Neuronal stem cell (in vitro differentiated cells): Measurements from ENCODE around the gene TMEM108.

Experiments
- DNase-seq: peaks from one replicate; pipeline ENCODE4 v3.0.0-alpha.2; 2013; ENCODE audit warnings: low spot score
- H2AFZ ChIP-seq: one replicate; pipeline ENCODE4 v1.6.1; 2013; ENCODE audit warnings: mild to moderate bottlenecking, low read length, inconsistent platforms
- H2AK5ac ChIP-seq: 2 replicates; pipeline ENCODE4 v1.6.1; 2013; ENCODE audit warnings: low read depth, mild to moderate bottlenecking, inconsistent platforms, low read length, moderate library complexity, mixed read lengths
- H2BK120ac ChIP-seq: 2 replicates; pipeline ENCODE4 v1.6.1; 2013; ENCODE audit warnings: low read depth, mild to moderate bottlenecking, inconsistent platforms, low read length, moderate library complexity, mixed read lengths
- H2BK12ac ChIP-seq: one replicate; pipeline ENCODE4 v1.6.1; 2013; ENCODE audit warnings: low read length, inconsistent platforms
- H2BK15ac ChIP-seq: 2 replicates; pipeline ENCODE4 v1.6.1; 2013; ENCODE audit warnings: mild to moderate bottlenecking, low read length, inconsistent platforms, mixed read lengths
- H2BK5ac ChIP-seq: one replicate; pipeline ENCODE4 v1.6.1; 2013; ENCODE audit warnings: inconsistent platforms, mild to moderate bottlenecking, low read length, moderate library complexity
- H3K14ac ChIP-seq: one replicate; pipeline ENCODE4 v1.6.1; 2013; ENCODE audit warnings: low read length, inconsistent platforms
- H3K18ac ChIP-seq: 2 replicates; pipeline ENCODE4 v1.6.1; 2013; ENCODE audit warnings: low read length, inconsistent platforms
- H3K23ac ChIP-seq: 2 replicates; pipeline ENCODE4 v1.6.1; 2013; ENCODE audit warnings: low read depth, mild to moderate bottlenecking, mixed read lengths, low read length, inconsistent platforms; ENCODE audit not compliant: poor library complexity
- H3K27ac ChIP-seq: replicated peaks from 3 replicates; pipeline ENCODE4 v1.5.1; 2013; ENCODE audit warnings: low read length, inconsistent platforms
- H3K27me3 ChIP-seq, 3 experiments: 2 replicates each; pipeline ENCODE4 v1.6.1; 2013; ENCODE audit warnings: low read length in 3 of 3, mild to moderate bottlenecking in 2 of 3, inconsistent platforms in 1 of 3, low read depth in 1 of 3, mixed read lengths in 1 of 3, moderate library complexity in 1 of 3; ENCODE audit not compliant: control insufficient read depth in 3 of 3, insufficient read depth in 3 of 3
- H3K36me3 ChIP-seq, 2 donors: replicated peaks in 1 of 2; 2 replicates each; pipeline ENCODE4 v1.6.1; 2013; ENCODE audit warnings: low read length in 2 of 2; ENCODE audit not compliant: control insufficient read depth in 2 of 2, insufficient read depth in 2 of 2
- H3K4ac ChIP-seq: 2 replicates; pipeline ENCODE4 v1.6.1; 2013; ENCODE audit warnings: inconsistent platforms, mild to moderate bottlenecking, low read length, moderate library complexity
- H3K4me1 ChIP-seq, 2 donors: 1 replicate in 1 of 2; 2 replicates in 1 of 2; pipeline ENCODE4 v1.6.1; 2013; ENCODE audit warnings: low read length in 2 of 2, low read depth in 1 of 2; ENCODE audit not compliant: control insufficient read depth in 2 of 2, insufficient read depth in 1 of 2
- H3K4me2 ChIP-seq: one replicate; pipeline ENCODE4 v1.6.1; 2013; ENCODE audit warnings: mild to moderate bottlenecking, low read length, inconsistent platforms; ENCODE audit not compliant: insufficient read depth, poor library complexity, severe bottlenecking
- H3K4me3 ChIP-seq, 2 donors: 2 replicates each; pipeline ENCODE4 v1.5.1; 2013; ENCODE audit warnings: low read length in 2 of 2, mild to moderate bottlenecking in 2 of 2, inconsistent platforms in 1 of 2, moderate library complexity in 1 of 2
- H3K79me1 ChIP-seq: one replicate; pipeline ENCODE4 v1.6.1; 2013; ENCODE audit warnings: low read depth, mild to moderate bottlenecking, inconsistent platforms, low read length, moderate library complexity
- H3K9ac ChIP-seq: one replicate; pipeline ENCODE4 v1.6.1; 2013; ENCODE audit warnings: mild to moderate bottlenecking, low read depth, low read length, inconsistent platforms; ENCODE audit not compliant: poor library complexity
- H3K9me3 ChIP-seq, 2 donors: replicated peaks in 1 of 2; 2 replicates each; pipeline versions ENCODE3 to v1.6.1; 2013; ENCODE audit warnings: low read length in 2 of 2, mild to moderate bottlenecking in 2 of 2, inconsistent platforms in 1 of 2, low read depth in 1 of 2, mixed read lengths in 1 of 2, moderate library complexity in 1 of 2; ENCODE audit not compliant: control insufficient read depth in 2 of 2, insufficient read depth in 1 of 2
- H4K8ac ChIP-seq: one replicate; pipeline ENCODE4 v1.6.1; 2013; ENCODE audit warnings: low read depth, mild to moderate bottlenecking, inconsistent platforms, low read length, moderate library complexity
- H4K91ac ChIP-seq: one replicate; pipeline ENCODE4 v1.6.1; 2013; ENCODE audit warnings: low read length, low read depth, mild to moderate bottlenecking, inconsistent platforms; ENCODE audit not compliant: poor library complexity
- WGBS, 2 donors: extraction: QIAGEN DNeasy Blood & Tissue Kit; methylation state at CpG; one replicate each; pipeline ENCODE4 v1.1.7; 2013; ENCODE audit warnings: missing lambda C conversion rate in 2 of 2, mixed read lengths in 1 of 2; ENCODE audit not compliant: insufficient read length in 2 of 2, insufficient replicate concordance in 1 of 2; ENCODE audit errors: extremely low coverage in 2 of 2; 5-methylcytosine and 5-hydroxymethylcytosine counted together

TMEM108 gene

GRCh38 chr3:133192967-133193366 lies 154.8 kb downstream of the TMEM108 start:
- H3K18ac ChIP-seq = no peak overlapping the region
- H2BK12ac ChIP-seq = no peak overlapping the region
- no peaks in the 10 kb centered on the region for H3K79me1 ChIP-seq
- H3K4me3 ChIP-seq = no peak overlapping the region
- DNase-seq = no peak
- H2BK5ac ChIP-seq = no peak overlapping the region
- H3K23ac ChIP-seq = no peak overlapping the region
- H3K4ac ChIP-seq = no peak overlapping the region
- H3K36me3 ChIP-seq = no peaks in the 10 kb centered on the region
- no peak overlapping the region for H3K14ac ChIP-seq
- peaks cover 0 to 14% of the 10 kb centered on the region in 2 donors for H3K4me1 ChIP-seq
- no peaks in the 10 kb centered on the region for H3K9me3 ChIP-seq
- H2BK15ac ChIP-seq = no peak overlapping the region
- H4K8ac ChIP-seq = no peak overlapping the region
- H3K9ac ChIP-seq = no peak overlapping the region
- no peak overlapping the region for H4K91ac ChIP-seq
- no peak overlapping the region for H2BK120ac ChIP-seq
- no peak overlapping the region for H2AK5ac ChIP-seq
- no peak overlapping the region for H3K27ac ChIP-seq
- H2AFZ ChIP-seq = no peak overlapping the region
- H3K4me2 ChIP-seq = no peak overlapping the region
- no peaks in the 10 kb centered on the region for H3K27me3 ChIP-seq

DNA sequence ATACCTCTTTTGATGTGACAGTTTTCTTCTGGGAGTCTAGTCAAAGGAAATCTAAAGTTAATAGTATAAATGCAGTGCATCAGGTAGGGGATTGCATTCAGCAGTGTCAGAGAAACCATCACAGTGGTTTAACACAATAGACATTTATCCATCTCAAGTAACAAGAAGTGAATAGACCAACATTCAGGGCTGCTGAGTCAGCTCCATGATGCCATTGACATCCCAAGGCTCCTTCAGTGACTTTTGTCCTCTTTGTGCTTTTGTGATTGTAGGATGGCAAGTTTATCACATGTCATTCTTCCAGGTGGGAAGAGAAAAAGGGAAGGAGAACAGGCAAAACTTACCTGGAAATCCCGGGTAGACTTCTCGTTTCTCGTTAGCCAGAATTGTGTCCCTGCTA lies 158.3 kb downstream of the TMEM108 start:
- H3K27me3 ChIP-seq = no peaks in the 10 kb centered on the region
- no peak overlapping the region for H3K4ac ChIP-seq
- peaks cover 0 to 4% of the 10 kb centered on the region in 2 donors for H3K9me3 ChIP-seq
- H2BK15ac ChIP-seq = no peak overlapping the region
- no peak overlapping the region for H3K18ac ChIP-seq
- no peak overlapping the region for H2BK5ac ChIP-seq
- no peaks in the 10 kb centered on the region for H3K79me1 ChIP-seq
- no CpG with 5 or more reads among the region's 3 CpGs for WGBS, 2 donors
- no peak overlapping the region for H4K91ac ChIP-seq
- H3K14ac ChIP-seq = no peak overlapping the region
- H3K4me2 ChIP-seq = no peak overlapping the region
- no peaks in the 10 kb centered on the region for H3K36me3 ChIP-seq
- no peak overlapping the region for H2AK5ac ChIP-seq
- H2AFZ ChIP-seq = no peak overlapping the region
- H3K27ac ChIP-seq = no peak overlapping the region
- no peak overlapping the region for H3K23ac ChIP-seq
- no peak overlapping the region for H3K9ac ChIP-seq
- H3K4me1 ChIP-seq = peaks cover 0 to 14% of the 10 kb centered on the region in 2 donors
- H2BK120ac ChIP-seq = no peak overlapping the region
- H2BK12ac ChIP-seq = no peak overlapping the region
- H4K8ac ChIP-seq = no peak overlapping the region
- no peak for DNase-seq
- H3K4me3 ChIP-seq = no peak overlapping the region

DNA sequence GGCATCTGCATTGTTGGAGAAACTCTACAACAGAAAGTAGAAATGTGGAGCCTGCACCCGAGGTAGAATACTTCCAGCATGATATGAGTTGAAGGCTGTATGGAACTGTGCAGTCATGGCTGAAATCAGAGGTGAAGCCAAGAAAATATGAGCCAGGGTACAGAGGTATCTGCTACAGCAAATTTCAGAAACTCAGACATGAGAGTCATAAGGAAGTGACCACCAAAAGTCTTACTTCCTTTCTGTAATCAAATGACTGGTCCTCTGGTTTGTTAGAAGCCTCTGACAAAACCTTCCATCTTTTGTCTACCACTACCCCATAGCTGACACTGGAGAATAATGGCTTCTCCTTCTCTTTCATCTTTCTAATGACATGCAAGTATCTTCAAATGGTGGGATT lies 159.4 kb downstream of the TMEM108 start:
- Histone ChIP-seq H2AK5ac (no peak overlapping the region), H3K27me3 (no peaks in the 10 kb centered on the region), H3K4me2 (no peak overlapping the region), H3K4me3 (no peak overlapping the region), H3K9me3 (peaks cover 0 to 4% of the 10 kb centered on the region in 2 donors), H2BK15ac (no peak overlapping the region), H3K27ac (no peak overlapping the region), H3K4ac (no peak overlapping the region), H2AFZ (no peak overlapping the region), H4K8ac (no peak overlapping the region), H3K36me3 (no peaks in the 10 kb centered on the region), H2BK120ac (no peak overlapping the region), H3K14ac (no peak overlapping the region), H3K9ac (no peak overlapping the region), H3K23ac (no peak overlapping the region), H3K79me1 (no peaks in the 10 kb centered on the region), H4K91ac (no peak overlapping the region), H3K4me1 (peaks cover 0 to 4% of the 10 kb centered on the region in 2 donors), H3K18ac (no peak overlapping the region), H2BK5ac (no peak overlapping the region), H2BK12ac (no peak overlapping the region)
- no CpG with 5 or more reads among the region's 1 CpG for WGBS, 2 donors
- DNase-seq = no peak

DNA sequence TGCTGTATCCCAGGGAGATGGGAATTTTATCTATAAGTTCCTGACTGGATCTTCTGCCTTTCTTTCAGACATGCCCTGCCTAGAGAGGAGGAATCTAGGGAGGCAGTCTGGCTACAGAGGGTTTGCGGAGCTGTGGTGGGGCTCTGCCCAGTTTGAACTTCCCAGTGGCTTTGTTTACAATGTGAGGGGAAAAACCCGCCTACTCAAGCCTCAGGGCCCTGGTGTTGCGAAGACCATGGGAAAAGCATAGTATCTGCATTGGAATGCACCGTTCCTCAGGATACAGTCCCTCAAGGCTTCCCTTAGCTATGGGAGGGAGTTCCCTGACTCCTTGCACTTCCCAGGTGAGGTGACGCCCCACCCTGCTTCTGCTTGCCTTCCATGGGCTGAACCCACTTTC lies 168.7 kb downstream of the TMEM108 start:
- H4K8ac ChIP-seq = no peak overlapping the region
- no peaks in the 10 kb centered on the region for H3K27me3 ChIP-seq
- no peak for DNase-seq
- no peak overlapping the region for H2BK15ac ChIP-seq
- no peaks in the 10 kb centered on the region for H3K79me1 ChIP-seq
- H3K9ac ChIP-seq = no peak overlapping the region
- peaks cover 0 to 2% of the 10 kb centered on the region in 2 donors for H3K9me3 ChIP-seq
- no peak overlapping the region for H2AK5ac ChIP-seq
- H3K4me2 ChIP-seq = no peak overlapping the region
- no peak overlapping the region for H2BK5ac ChIP-seq
- H2BK12ac ChIP-seq = no peak overlapping the region
- no peak overlapping the region for H3K4ac ChIP-seq
- no peak overlapping the region for H3K18ac ChIP-seq
- no CpG with 5 or more reads among the region's 5 CpGs for WGBS, 2 donors
- no peak overlapping the region for H3K4me3 ChIP-seq
- no peak overlapping the region for H4K91ac ChIP-seq
- H3K36me3 ChIP-seq = no peaks in the 10 kb centered on the region
- no peak overlapping the region for H2AFZ ChIP-seq
- no peak overlapping the region for H2BK120ac ChIP-seq
- peaks cover 1 to 5% of the 10 kb centered on the region in 2 donors for H3K4me1 ChIP-seq
- H3K27ac ChIP-seq = no peak overlapping the region
- H3K23ac ChIP-seq = no peak overlapping the region
- H3K14ac ChIP-seq = no peak overlapping the region
